Uterus (tissue), 2 donors: ENCODE data around the gene DZIP1L.

Experiments used
- POLR2A ChIP-seq, 2 donors: fragments of 450-650 bp; IDR thresholded peaks; one replicate each; pipeline ENCODE4 v1.6.1; 2016; ENCODE audit warnings: antibody characterized with exemption in 2 of 2, mild to moderate bottlenecking in 1 of 2, moderate library complexity in 1 of 2
- TF ChIP-seq, protein P1 (sequence below), 4 experiments: fragments of 200-600 bp in 2 of 4; fragments of 450-650 bp in 2 of 4; sonication (generic) in 2 of 4; IDR thresholded peaks; one replicate each; pipeline ENCODE4 v1.5.1; 2016 to 2019; ENCODE audit warnings: antibody characterized with exemption in 4 of 4, mild to moderate bottlenecking in 2 of 4, moderate library complexity in 1 of 4

DNA sequence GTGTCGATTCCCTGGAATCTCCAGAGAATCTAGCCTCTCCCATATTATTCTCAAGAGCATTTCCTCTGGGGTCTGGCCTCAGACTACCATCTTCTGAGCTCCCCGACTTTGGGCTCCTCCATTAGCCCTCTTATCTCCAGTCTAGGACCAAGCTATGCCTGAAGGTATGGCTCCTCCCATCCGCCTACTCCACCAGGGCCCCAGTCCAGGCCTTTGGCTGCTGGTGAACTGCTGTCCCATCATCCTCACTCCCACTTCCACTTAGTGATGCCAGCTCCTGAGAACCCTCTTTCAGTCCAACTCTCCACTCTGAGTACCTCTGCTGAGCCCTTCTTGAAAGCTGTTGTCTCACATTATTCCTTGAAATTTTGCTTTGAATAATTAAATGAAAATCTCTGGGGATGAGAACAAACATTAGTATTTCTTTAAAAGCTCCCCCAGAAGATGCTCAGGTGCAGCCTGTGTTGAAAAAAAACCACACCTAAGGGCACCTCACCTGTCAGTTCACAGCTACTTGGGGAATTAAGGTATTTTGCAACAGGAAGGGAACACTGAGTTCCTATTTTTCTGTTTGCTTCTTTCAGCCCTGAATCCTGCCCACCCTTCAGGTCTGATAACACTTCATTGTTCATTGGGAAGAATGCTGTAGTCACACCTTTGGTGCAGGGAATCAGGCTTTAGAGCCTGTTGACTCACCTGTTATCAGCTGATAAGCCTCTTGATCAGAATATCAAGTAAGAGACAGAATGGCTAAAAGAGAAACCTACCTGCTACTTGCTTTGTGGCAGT lies 95.9 kb downstream of the DZIP1L start:
- TF ChIP-seq, protein P1, sequence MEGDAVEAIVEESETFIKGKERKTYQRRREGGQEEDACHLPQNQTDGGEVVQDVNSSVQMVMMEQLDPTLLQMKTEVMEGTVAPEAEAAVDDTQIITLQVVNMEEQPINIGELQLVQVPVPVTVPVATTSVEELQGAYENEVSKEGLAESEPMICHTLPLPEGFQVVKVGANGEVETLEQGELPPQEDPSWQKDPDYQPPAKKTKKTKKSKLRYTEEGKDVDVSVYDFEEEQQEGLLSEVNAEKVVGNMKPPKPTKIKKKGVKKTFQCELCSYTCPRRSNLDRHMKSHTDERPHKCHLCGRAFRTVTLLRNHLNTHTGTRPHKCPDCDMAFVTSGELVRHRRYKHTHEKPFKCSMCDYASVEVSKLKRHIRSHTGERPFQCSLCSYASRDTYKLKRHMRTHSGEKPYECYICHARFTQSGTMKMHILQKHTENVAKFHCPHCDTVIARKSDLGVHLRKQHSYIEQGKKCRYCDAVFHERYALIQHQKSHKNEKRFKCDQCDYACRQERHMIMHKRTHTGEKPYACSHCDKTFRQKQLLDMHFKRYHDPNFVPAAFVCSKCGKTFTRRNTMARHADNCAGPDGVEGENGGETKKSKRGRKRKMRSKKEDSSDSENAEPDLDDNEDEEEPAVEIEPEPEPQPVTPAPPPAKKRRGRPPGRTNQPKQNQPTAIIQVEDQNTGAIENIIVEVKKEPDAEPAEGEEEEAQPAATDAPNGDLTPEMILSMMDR (IDR thresholded peaks at IDR 0.05), result no peak
- no peak for TF ChIP-seq POLR2A (IDR thresholded peaks at IDR 0.05)
